Measurements from ENCODE around the gene MS4A2. TPM values are rescaled to one million over a fixed set of nuclear protein-coding genes. Genes with fewer than 3 reads are reported as not detected.

Gene MS4A2
- not detected in 2 replicates for total RNA-seq

GRCh38 chr11:60088364-60088763, at the start of gene MS4A2:
Gene MS4A2 (plus strand): TSS chr11:60088664. CDS start chr11:60088766, 102 bp downstream.

GRCh38 chr11:60040109-60040508, 48.4 kb upstream of the MS4A2 start, which contains the start of gene OOSP2:
Gene OOSP2 (plus strand): TSS chr11:60040409. CDS start chr11:60040460, 51 bp downstream.

GRCh38 chr11:60056349-60056969, 32.0 kb upstream of the MS4A2 start, which contains the start of gene MS4A3:
Gene MS4A3 (plus strand): TSS chr11:60056665. CDS start chr11:60061161, 4,496 bp downstream.

Other genes starting within 250 kb of the MS4A2 start
- gene CBLIF, start 243.2 kb upstream of the MS4A2 start, total RNA-seq, result not detected in 2 replicates
- not detected in 2 replicates for gene TCN1, start 222.2 kb upstream of the MS4A2 start, total RNA-seq
- not detected in 2 replicates for gene OOSP3, start 209.9 kb upstream of the MS4A2 start, total RNA-seq
- not detected in 2 replicates for gene OOSP1, start 150.2 kb upstream of the MS4A2 start, total RNA-seq
- gene OOSP4A, start 124.6 kb upstream of the MS4A2 start, total RNA-seq, result not detected in 2 replicates
- not detected in 2 replicates for gene OOSP4B, start 71.5 kb upstream of the MS4A2 start, total RNA-seq
- gene OOSP2, start 48.3 kb upstream of the MS4A2 start, total RNA-seq, result not detected in 2 replicates
- not detected in 2 replicates for gene MS4A3, start 32.0 kb upstream of the MS4A2 start, total RNA-seq
- not detected in 2 replicates for gene MS4A6A, start 94.4 kb downstream of the MS4A2 start, total RNA-seq
- gene MS4A4E, start 154.5 kb downstream of the MS4A2 start, total RNA-seq, result not detected in 2 replicates
- not detected in 2 replicates for gene MS4A4A, start 192.0 kb downstream of the MS4A2 start, total RNA-seq
- not detected in 2 replicates for gene MS4A6E, start 238.6 kb downstream of the MS4A2 start, total RNA-seq